Measurements from ENCODE around the gene FRS2. TPM values are rescaled to one million over a fixed set of nuclear protein-coding genes. Genes with fewer than 3 reads are reported as not detected.

FRS2 gene
- total RNA-seq, 1 donor from 2014 or later = 45.5 TPM

- Mint-ChIP-seq H3K4me3 (ENCODE audit: unreplicated experiment) (no peak overlapping the region), H3K4me1 (ENCODE audit: unreplicated experiment) (peaks cover 9% of the 10 kb centered on the region), H3K36me3 (ENCODE audit: unreplicated experiment) (no peaks in the 10 kb centered on the region), H3K9me3 (ENCODE audit: unreplicated experiment) (no peaks in the 10 kb centered on the region), H3K27me3 (ENCODE audit: unreplicated experiment) (no peaks in the 10 kb centered on the region), H3K27ac (ENCODE audit: unreplicated experiment) (no peak overlapping the region)
- no peak for TF ChIP-seq CTCF (IDR thresholded peaks at IDR 0.05)
- DNase-seq (ENCODE audit: extremely low spot score, unreplicated experiment) = no peak
Measured at GRCh38 chr12:69464428-69464827, 5.8 kb upstream of the FRS2 start.

- H3K9me3 Mint-ChIP-seq (ENCODE audit: unreplicated experiment) = no peaks in the 10 kb centered on the region
- H3K4me3 Mint-ChIP-seq (ENCODE audit: unreplicated experiment) = no peak overlapping the region
- DNase-seq (ENCODE audit: extremely low spot score, unreplicated experiment) = no peak
- H3K4me1 Mint-ChIP-seq (ENCODE audit: unreplicated experiment) = peaks cover 24% of the 10 kb centered on the region
- H3K36me3 Mint-ChIP-seq (ENCODE audit: unreplicated experiment) = no peaks in the 10 kb centered on the region
- H3K27me3 Mint-ChIP-seq (ENCODE audit: unreplicated experiment) = no peaks in the 10 kb centered on the region
- H3K27ac Mint-ChIP-seq (ENCODE audit: unreplicated experiment) = no peak overlapping the region
- no peak for TF ChIP-seq CTCF (IDR thresholded peaks at IDR 0.05)
Measured at GRCh38 chr12:69466867-69467266, 3.3 kb upstream of the FRS2 start.

- Mint-ChIP-seq H3K4me1 (ENCODE audit: unreplicated experiment) (peaks cover 29% of the 10 kb centered on the region), H3K36me3 (ENCODE audit: unreplicated experiment) (no peaks in the 10 kb centered on the region), H3K27ac (ENCODE audit: unreplicated experiment) (no peak overlapping the region), H3K9me3 (ENCODE audit: unreplicated experiment) (no peaks in the 10 kb centered on the region), H3K27me3 (ENCODE audit: unreplicated experiment) (no peaks in the 10 kb centered on the region), H3K4me3 (ENCODE audit: unreplicated experiment) (no peak overlapping the region)
- no peak for DNase-seq (ENCODE audit: extremely low spot score, unreplicated experiment)
- TF ChIP-seq CTCF (IDR thresholded peaks at IDR 0.05) = no peak
Measured at GRCh38 chr12:69467366-69467765, 2.8 kb upstream of the FRS2 start.

GRCh38 chr12:69468237-69469026 is 1.8 kb upstream of the FRS2 start:
- H3K27ac Mint-ChIP-seq (ENCODE audit: unreplicated experiment) = no peak overlapping the region
- H3K4me1 Mint-ChIP-seq (ENCODE audit: unreplicated experiment) = peaks cover 38% of the 10 kb centered on the region
- H3K9me3 Mint-ChIP-seq (ENCODE audit: unreplicated experiment) = no peaks in the 10 kb centered on the region
- no peaks in the 10 kb centered on the region for H3K27me3 Mint-ChIP-seq (ENCODE audit: unreplicated experiment)
- TF ChIP-seq CTCF (IDR thresholded peaks at IDR 0.05) = no peak
- no peak for DNase-seq (ENCODE audit: extremely low spot score, unreplicated experiment)
- no peaks in the 10 kb centered on the region for H3K36me3 Mint-ChIP-seq (ENCODE audit: unreplicated experiment)
- no peak overlapping the region for H3K4me3 Mint-ChIP-seq (ENCODE audit: unreplicated experiment)

- Mint-ChIP-seq H3K4me1 (ENCODE audit: unreplicated experiment) (peaks cover 52% of the 10 kb centered on the region), H3K4me3 (ENCODE audit: unreplicated experiment) (peak overlapping the region; percentile 99), H3K36me3 (ENCODE audit: unreplicated experiment) (no peaks in the 10 kb centered on the region), H3K9me3 (ENCODE audit: unreplicated experiment) (no peaks in the 10 kb centered on the region), H3K27me3 (ENCODE audit: unreplicated experiment) (no peaks in the 10 kb centered on the region), H3K27ac (ENCODE audit: unreplicated experiment) (peak overlapping the region; percentile 100)
- no peak for TF ChIP-seq CTCF (IDR thresholded peaks at IDR 0.05)
- DNase-seq (ENCODE audit: extremely low spot score, unreplicated experiment) = no peak
Measured at GRCh38 chr12:69469854-69470188, 367 bp upstream of the FRS2 start.
